Renal cortical epithelial cell (primary cell): Measurements from ENCODE around the gene CLMN. TPM values are rescaled to one million over a fixed set of nuclear protein-coding genes. Genes with fewer than 3 reads are reported as not detected.
"Not testable (repeated sequence)": the region's sequence is repeated elsewhere in the genome, so short reads cannot be mapped to it uniquely, and the experiment has no call there.

Experiments
- DNase-seq: peaks from one replicate; pipeline ENCODE4 v3.0.0-alpha.2; 2011; ENCODE audit warnings: low read depth
- total RNA-seq: library from RNA; depleted of rRNA; stranded (reverse); fragments of >200 nt; gene quantifications from 2 replicates; pipeline ENCODE4 v1.2.3, GENCODE V29; 2014

CLMN gene
- total RNA-seq, 1 donor from 2014 or later, result 30.3 TPM

DNA sequence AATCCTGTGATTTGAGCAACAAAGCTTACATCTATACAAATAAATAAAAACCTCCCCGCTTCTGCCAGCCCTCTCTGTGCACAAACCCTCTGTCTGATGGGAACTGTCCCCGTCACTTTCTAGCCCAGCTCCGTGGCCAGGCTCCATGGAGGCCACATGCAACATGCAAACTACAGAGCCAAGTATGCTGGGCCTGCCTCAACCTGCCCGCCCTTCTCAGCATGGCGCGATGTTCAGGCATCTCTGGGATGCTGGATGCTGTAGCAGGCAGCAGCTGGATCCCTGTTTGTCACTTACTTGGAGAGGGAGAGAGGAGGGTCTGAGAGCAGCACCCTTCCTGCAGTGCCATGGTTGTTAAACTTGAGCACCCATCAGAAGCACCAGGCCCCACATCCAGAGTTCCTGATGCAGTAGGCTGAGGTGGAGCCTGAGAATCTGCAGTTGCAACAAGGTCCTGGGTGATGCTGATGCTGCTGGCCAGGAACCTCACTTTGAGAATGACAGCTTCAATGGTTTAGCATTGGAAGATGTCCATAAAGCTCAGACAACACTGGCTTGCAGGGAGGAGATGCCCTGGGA lies 32.4 kb downstream of the CLMN start:
- no peak for DNase-seq

DNA sequence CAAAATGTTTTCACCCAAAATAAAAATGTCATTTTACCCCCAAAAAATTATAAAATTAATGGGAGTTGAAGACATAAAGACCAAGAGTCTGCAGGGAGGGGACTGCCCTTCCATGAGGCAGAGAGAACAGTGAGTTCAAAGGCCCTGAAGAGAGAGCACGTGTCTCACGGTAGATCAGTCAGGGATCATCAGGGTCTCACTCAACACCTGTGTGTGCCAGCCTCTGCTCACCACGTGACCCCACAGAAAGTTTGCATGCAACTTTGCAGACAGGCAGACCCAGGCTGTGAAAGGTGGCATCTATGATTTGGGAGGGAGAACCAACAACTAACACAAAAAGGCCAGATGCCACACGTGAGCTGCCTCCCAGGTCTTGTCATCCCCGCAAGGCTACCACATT lies 33.1 kb downstream of the CLMN start:
- no peak for DNase-seq

DNA sequence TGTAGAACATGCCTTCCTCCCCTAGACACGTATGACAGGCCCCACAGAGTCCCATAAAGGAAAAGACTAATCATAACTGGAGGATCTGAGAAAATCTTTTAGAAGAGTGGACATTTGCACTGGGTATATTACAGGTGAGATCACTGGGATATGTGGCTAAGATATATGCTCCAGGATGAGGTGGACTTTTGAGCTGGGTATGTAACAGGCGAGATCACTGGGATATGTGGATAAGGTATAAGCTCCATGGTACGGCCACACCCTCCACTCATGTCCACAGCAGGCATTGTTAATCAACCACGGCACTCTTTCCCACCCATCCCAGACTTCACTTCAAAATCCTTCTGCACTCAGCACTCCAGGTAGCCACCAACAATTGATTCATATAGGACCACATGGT lies 34.1 kb downstream of the CLMN start:
- no peak for DNase-seq

DNA sequence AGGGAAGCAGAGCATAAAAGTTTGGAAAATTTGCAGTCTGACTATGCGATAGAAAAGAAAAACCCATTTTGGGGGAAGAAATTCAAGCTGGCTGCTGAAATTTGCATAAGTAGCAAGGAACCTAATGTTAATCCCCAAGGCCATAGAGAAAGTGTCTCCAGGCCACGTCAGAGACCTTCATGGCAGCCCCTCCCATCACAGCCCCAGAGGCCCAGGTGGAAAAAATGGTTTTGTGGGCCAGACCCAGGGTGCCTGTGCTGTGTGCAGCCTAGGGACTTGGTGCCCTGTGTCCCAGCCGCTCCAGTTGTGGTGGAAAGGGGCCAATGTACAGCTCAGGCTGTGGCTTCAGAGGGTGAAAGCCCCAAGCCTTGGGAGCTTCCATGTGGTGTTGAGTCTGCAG lies 35.9 kb downstream of the CLMN start:
- not testable (repeated sequence) for DNase-seq

DNA sequence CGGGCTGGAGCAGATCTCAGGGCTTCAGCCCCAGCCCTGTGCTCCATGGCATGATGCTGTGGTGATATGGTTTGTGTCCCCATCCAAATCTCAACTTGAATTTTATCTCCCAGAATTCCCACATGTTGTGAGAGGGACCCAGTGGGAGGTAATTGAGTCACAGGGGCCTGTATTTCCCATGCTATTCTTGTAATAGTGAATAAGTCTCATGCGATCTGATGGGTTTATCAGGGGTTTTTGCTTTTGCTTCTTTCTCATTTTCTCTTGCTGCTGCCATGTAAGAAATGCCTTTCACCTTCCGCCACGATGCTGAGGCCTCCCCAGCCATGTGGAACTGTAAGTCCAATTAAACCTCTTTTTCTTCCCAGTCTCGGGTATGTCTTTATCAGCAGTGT lies 36.7 kb downstream of the CLMN start:
- not testable (repeated sequence) for DNase-seq

DNA sequence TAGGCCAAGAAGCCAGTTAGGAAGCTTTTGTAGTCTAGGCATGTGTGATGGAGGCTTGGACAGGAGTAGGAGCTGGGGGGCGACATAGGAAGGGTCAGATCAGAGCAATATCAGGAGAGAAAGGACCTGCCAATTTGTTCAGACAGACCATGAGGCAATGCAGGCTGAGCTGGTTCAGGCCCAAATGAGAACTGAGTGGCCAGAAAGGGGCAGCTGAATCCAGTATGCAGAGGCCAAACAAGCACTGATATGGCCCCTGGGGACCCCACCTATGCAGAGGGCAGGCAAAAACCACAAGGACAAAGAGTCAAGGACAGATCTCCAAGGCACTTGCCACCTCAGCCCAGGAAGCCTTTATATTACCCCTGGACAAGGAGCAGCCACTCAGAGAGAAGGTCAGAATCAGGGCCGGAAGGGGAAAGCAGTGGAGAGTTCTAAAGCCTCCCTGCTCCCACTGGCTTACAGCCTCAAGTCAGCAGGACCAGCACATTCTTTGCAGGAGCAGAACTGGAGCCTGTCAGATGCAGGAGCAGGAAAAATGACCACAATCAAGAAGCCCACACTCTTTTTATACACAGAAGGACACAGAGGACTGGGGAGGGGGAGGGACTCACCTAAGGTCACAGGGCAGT lies 37.2 kb downstream of the CLMN start:
- DNase-seq, result no peak

DNA sequence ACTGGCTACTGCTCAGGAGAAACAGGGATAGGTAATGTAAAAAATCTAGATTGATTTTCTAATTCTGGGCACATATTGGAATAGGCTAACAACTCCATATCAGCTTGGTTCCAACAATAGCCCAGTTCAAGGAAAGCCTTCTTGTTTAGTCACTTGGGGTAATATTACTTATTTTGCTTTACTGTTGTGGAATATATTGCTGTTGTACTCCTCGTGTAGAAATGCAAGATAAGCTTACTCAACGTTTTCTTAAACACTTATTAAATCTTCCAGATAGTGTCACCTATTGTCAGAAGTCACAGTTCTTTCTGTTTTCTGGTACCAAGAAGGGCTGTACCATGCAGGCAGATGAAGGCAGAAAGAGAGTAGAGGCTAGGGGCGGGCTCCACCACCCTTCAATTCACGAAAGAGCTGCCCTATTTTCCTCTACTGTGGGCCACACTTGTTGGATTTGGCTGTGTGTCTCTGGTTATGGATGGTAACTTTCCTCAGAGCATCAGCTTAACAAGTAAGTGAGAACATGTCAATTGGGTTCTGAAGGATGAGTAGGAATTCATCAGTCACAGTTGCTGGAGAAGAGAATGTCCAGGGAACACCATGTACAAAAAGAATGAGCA lies 38.0 kb downstream of the CLMN start:
- no peak for DNase-seq

DNA sequence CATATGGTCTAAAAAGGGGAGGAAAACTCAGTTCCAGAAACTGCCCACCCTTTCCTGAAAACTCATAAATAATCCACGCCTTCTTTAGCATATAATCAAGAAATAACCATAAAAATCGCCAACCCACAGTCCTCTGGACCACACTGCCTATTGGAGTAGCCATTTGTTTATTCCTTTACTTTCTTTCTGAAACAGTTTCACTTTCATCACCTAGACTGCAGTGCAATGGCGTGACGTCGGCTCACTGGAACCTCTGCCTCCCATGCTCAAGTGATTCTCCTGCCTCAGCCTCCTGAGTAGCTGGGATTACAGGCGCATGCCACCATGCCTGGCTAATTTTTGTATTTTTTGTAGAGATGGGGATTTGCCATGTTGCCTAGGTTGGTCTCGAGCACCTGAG lies 44.2 kb downstream of the CLMN start:
- no peak for DNase-seq

DNA sequence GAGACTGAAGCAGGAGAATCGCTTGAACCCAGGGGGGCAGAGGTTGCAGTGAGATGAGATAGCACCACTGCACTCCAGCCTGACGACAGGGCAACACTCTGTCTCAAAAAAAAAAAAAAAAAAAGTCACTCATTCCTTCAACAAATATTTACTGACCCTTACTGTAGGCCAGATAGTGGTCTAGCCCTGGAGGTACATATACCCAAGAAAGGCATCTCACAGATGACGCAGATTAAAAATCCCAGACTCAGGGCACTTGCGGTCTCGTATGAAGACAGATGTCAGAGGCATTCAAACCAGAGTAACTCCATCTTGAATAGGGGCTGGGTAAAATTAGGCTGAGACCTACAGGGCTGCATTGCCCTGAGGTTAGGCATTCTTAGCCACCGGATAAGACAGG lies 44.8 kb downstream of the CLMN start:
- no peak for DNase-seq

DNA sequence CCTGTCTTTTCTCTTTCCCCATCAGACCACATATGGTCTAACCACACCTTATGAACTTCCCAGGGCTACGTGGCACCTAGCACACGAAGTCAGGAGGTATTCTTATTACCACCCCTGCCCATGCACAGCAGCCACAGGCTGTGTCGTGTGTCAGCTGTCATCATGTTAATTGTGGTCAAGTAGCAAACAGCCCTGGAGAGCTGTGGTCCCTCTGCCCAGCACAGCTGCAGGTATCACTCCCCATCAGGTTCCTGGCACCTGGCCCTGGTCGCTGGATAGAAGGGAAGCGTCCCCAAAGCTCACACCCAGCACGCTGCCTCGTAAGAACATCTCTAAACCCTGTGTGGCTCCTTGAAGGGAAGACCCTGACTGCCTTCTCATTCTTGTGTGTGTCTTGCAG lies 45.4 kb downstream of the CLMN start:
- DNase-seq, result no peak

DNA sequence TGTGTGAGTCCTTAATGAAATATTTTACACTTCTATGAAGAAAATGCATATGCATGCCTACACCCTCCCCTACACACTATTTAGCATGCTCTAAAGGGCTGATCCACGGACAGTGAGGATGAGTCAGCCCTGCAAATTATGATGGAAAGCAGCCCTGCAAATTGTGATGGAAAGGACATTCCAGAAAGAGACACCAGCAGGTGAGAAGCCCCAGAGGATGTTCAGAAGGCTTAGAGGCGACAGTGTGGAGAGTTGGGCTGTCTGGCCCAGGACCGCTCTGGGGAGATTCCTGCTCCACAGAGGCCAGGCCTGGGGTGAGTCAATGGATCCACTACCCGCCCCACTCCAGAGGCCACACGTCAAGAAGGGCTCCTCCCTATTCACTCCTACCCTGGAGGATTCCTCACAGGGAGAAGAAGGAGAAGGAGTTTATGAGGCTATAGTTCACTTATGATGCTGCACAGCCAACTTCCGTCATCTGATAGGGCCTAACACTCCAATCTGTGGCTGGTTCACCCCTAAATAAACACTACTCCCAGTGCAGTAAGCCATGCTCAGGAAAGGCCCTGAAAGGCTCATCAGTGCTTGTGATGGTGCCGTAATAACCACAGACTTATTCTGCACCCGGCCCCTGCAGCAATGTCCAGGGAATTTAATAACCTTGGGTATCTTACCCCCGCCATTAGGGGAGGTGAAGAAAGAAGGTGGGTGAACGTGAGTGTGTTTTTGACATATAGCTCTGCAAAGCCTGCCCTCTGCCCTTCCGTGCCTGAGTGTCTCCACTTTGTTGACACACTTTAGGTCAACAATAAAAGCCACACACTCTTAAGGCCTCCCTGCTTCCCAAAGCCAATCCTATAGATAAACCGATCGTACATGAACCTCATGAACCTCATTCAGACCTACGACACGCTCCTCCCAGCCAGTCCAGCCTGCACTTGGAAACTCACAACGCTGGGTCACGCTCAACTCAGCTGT lies 46.4 kb downstream of the CLMN start:
- DNase-seq, result no peak

DNA sequence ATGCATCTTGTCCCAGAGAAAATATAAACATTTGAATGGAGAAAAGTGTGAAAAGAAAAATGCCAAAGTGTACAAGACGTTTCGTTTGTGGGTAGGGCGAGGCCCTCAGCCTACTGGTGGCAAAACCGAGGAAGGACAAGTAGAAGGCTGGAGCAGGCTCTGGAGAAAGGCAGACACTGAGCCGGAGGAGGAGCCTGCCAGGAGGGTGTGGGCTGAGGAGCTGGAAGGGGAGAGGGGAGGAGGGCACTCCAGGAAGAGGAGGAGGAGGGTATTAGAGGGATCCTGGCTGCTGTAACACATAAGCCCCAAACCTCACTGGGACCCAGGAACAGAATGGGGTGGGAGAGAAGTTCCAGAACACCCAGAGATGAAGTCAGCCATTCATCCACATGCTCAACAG lies 47.7 kb downstream of the CLMN start:
- DNase-seq, result no peak

DNA sequence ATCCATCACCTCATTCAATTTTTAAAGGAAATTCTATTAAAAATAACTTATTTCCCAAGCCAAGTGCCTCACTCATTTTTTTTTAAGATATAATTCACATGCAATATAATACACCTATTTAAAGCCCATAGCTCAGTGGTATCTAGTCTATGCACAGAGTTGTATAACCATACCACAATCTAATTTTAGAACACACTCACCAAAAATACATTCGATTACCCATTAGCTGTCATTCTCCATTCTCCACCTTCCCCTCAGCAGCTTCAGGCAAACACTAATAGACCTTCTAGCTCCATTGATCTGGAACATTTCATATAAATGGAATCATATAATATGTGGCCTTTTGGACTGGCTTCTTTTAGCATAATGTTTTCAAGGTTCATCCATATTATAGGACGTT lies 49.5 kb downstream of the CLMN start:
- no peak for DNase-seq

DNA sequence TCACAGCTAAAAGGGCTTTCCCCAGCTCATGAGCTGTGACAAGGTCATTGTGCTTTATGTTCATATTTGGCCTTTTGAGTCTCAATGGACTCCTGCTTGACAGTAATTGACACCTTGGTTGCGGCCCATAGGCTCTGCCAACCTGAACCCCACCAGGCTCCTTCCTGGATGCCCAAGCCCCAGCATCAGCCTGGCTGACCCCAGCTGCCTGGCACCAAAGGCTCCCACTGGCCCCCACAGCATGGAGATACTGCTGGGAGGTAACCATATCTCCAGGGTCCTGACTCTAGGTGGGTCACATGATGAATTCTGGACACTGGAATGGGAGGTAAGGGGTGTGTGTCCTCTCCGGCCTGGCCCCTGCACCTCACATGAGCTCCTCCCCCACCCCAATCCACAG lies 50.2 kb downstream of the CLMN start:
- DNase-seq, result no peak

DNA sequence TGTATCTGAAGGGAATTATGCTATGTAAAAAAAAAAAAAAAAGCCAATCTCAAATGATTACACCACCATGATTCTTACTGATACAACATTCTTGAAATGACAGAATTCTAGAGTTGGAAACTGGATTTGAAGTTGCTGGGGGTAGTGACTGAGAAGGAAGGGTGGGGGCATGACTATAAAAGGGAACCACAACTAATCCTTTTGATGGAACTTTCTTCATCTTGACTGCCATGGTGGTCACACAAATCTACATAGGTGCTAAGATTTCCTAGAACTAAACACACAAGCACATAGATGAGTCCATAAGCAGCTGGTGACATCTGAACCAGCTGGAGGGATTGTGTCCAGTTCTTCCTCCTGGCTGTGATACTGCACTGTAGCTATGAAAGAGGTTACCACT lies 51.4 kb downstream of the CLMN start:
- DNase-seq, result no peak

DNA sequence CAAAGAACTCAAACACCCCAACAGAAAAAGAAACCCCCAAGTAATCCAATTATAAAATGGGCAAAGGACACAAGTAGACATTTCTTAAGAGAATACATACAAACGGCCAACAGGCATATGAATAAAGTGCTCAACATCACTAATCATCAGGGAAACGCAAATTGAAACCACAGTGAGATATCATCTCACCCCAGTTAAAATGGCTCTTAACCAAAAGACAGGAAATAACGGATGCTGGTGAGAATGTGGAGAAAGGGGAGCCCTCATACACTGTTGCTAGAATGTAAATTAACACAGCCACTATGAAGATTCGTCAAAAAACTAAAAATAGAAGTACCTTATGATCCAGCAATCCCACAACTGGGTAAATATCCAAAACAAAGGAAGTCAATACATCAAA lies 52.4 kb downstream of the CLMN start:
- DNase-seq, result no peak

DNA sequence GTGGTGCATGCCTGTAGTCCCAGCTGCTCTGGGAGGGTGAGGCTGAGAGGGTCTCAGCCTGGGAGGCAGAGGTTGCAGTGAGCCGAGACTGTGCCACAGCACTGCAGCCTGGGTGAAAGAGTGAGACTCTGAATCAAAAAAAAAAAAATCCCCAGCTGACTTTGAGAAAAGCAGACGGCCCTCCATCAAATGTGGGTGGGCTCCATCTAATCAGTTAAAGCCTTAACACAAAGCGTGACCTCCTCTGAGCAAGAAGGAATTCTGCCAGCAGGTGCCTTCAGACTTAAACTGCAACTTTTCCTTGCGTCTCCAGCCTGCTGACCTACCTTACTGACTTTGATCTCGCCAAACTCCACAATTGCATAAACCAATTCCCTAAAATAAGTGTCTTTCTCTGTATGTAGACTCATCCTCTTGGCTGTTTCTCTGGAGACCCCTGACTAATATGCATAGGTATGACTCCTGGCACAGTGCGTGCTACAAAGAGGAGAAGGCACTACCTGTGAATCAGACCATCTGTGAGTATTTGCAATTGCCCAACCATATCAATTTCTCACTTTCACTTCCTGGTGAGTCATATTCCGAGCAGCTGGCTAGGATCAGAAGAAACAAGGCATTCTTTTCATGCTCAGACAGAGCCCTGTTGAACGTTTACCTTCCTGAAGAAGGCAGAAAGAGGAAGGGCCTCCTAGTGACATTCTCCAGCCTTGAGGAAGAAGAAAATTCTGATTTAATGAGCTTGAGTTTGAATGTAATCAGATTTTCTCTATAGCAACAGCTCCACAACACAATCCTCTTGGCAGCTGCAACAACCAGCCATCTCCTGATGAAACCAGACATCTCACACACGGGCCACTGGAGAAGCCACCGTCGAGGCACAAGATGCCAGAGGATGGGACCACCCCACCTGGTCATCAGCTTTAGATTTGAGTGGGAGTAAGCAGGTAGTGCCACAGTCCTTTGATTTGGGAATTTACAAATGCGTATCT lies 54.3 kb downstream of the CLMN start:
- peak; percentile 100 for DNase-seq

DNA sequence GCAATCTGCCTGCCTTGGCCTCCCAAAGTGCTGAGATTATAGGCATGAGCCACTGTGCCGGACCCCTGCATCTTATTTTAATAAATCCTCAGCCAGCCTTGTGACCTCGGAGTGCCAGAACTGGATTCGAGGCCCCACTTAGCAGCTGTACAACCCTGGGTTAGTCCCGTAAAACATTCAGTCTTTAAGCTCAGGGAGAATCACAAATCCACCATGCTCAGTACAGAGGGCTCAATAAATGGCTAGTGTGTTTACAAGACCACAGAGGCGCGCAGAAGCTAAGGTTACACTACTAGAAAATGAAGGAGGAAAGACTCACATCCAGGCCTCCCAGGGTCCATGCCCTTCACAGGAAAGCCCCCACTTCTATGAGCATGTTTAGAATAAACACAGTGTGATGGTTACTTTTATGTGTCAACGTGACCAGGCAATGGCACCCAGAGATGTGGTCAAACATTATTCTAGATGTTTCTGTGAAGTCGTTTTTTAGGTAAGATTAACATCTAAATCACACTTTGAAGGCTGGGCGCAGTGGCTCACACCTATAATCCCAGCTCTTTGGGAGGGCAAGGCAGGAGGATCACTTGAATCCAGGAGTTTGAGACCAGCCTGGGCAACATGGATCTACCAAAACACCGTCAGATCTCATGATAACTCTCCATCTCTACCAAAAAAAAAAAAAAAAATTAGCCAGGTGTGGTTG lies 55.3 kb downstream of the CLMN start:
- DNase-seq, result no peak

DNA sequence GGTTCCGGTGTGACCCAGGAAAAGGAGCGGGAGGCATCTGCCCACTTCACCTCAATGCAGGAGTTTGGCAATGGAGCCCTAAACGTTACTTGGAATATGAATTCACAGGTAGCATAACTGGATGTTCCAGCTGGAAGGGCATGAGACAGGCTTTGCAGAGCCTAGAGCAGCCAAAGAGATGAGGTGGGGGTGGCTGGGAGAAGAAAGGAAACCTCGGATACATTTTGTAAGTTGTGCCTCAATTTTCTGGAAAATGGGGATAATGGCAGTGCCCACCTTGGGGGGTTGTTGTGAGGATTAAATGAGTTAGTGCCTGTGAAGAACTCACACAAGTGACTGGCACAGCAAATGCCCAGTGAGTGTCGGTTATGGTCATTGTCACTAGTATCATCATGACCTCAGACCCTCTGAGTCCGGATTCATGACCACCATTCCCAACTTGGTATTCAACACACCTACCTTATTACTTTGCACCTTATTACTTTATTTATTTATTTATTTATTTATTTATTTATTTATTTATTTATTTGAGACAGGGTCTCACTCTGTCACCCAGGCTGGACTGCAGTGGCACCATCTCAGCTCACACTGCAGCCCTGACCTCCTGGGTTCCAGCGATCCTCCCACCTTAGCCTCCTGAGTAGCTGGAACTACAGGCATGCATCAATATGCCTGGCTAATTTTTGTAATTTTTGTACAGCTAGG lies 56.0 kb downstream of the CLMN start:
- DNase-seq, result no peak

DNA sequence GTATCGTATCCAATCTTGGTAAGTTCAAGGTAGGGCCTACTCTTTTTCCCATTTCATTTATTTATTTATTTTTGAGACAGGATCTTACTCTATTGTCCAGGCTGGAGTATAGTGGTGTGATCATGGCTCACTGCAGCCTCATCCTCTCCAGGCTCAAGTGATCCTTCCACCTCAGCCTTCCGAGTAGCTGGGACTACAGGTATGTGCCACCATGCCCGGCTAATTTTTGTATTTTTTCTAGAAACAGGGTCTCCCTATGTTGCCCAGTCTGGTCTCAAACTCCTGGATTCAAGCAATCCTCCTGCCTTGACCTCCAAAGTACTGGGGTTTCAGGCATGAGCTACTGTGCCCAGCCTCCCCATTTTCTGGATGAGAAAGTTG lies 57.2 kb downstream of the CLMN start:
- no peak for DNase-seq
